K562 (cell line): ENCODE measurements around the gene ISG20L2. TPM values are rescaled to one million over a fixed set of nuclear protein-coding genes. Genes with fewer than 3 reads are reported as not detected.

Experiments
- E4F1 ChIP-seq: fragments of 250-450 bp; sonication (Bioruptor Pico); IDR thresholded peaks from 2 replicates; pipeline ENCODE4 v1.5.0; 2021; ENCODE audit warnings: mild to moderate bottlenecking, borderline replicate concordance
- FOXJ3 ChIP-seq: sonication (generic); formaldehyde crosslinking; IDR thresholded peaks from 2 replicates; pipeline ENCODE4 v1.4.0; 2020; ENCODE audit warnings: mild to moderate bottlenecking, missing genetic modification reagents
- FOXO4 ChIP-seq: fragments of 450-650 bp; formaldehyde crosslinking; IDR thresholded peaks from 2 replicates; pipeline ENCODE4 v1.4.0; 2020; ENCODE audit warnings: mild to moderate bottlenecking, moderate library complexity
- L3MBTL2 ChIP-seq: fragments of 450-650 bp; IDR thresholded peaks from 2 replicates; pipeline ENCODE4 v1.6.1; 2016; ENCODE audit warnings: mild to moderate bottlenecking, moderate library complexity
- NCOA6 ChIP-seq: fragments of 450-650 bp; IDR thresholded peaks from 2 replicates; pipeline ENCODE4 v1.6.1; 2017; ENCODE audit warnings: mild to moderate bottlenecking
- NCOR1 ChIP-seq: fragments of 450-650 bp; IDR thresholded peaks from 2 replicates; pipeline ENCODE4 v1.6.1; 2016; ENCODE audit warnings: mild to moderate bottlenecking, moderate library complexity
- TFE3 ChIP-seq: fragments of 450-650 bp; formaldehyde crosslinking; IDR thresholded peaks from 2 replicates; pipeline ENCODE4 v1.4.0; 2020; ENCODE audit warnings: mild to moderate bottlenecking, mixed read lengths
- WHSC1 ChIP-seq: IDR thresholded peaks from one replicate; pipeline ENCODE4 v1.6.1; 2012; ENCODE audit warnings: low read length, control low read depth, inconsistent platforms
- ZBTB8A ChIP-seq: fragments of 450-650 bp; IDR thresholded peaks from 2 replicates; pipeline ENCODE4 v1.6.1; 2018; ENCODE audit warnings: mild to moderate bottlenecking, moderate library complexity; ENCODE audit not compliant: partially characterized antibody
- polyA plus RNA-seq, 8 experiments: library from polyadenylated mRNA; depleted of rRNA in 4 of 8; stranded (reverse) in 5 of 8; unstranded in 3 of 8; fragments of >200 nt; fragmentation: Nextera tagmentation in 2 of 8; fragmentation: Illumina TruSeq in 1 of 8; extraction: Ambion mirVana in 2 of 8; extraction: Trizol in 1 of 8; gene quantifications; 2 replicates each; pipeline versions ENCODE4 v1.2.1 to v1.2.3, GENCODE V29; 2011 to 2014; ENCODE audit warnings: inconsistent platforms in 1 of 8, missing spikeins in 1 of 8
- total RNA-seq, 7 experiments: library from RNA; depleted of rRNA in 6 of 7; stranded (reverse); fragments of >200 nt in 6 of 7; fragmentation: Illumina TruSeq in 2 of 7; extraction: Trizol in 2 of 7; gene quantifications; 2 replicates each; pipeline versions ENCODE4 v1.2.1 to v1.2.3, GENCODE V29; 2011 to 2021; ENCODE audit warnings: low replicate concordance in 1 of 7
- TF ChIP-seq, protein P1 (sequence below), 2 experiments: IDR thresholded peaks; 2 replicates each; pipeline ENCODE4 v1.6.1; 2011; ENCODE audit warnings: borderline replicate concordance in 1 of 2, control low read depth in 1 of 2, low read depth in 1 of 2, low read length in 1 of 2, mild to moderate bottlenecking in 1 of 2, mixed read lengths in 1 of 2, moderate library complexity in 1 of 2; ENCODE audit not compliant: insufficient read depth in 1 of 2, insufficient read length in 1 of 2, poor library complexity in 1 of 2, severe bottlenecking in 1 of 2; ENCODE audit errors: extremely low read depth in 1 of 2
- TF ChIP-seq, protein P2 (sequence below): fragments of 250-450 bp; sonication (Bioruptor Pico); IDR thresholded peaks from 2 replicates; pipeline ENCODE4 v1.5.0; 2021; ENCODE audit warnings: mild to moderate bottlenecking, moderate library complexity

The ISG20L2 gene
- total and polyA plus RNA-seq, 9 of the 15 experiments (the other 6 are each of a cell fraction or from before 2014, with no cell fraction given): 21.3 to 130 (median 50.3) TPM

DNA sequence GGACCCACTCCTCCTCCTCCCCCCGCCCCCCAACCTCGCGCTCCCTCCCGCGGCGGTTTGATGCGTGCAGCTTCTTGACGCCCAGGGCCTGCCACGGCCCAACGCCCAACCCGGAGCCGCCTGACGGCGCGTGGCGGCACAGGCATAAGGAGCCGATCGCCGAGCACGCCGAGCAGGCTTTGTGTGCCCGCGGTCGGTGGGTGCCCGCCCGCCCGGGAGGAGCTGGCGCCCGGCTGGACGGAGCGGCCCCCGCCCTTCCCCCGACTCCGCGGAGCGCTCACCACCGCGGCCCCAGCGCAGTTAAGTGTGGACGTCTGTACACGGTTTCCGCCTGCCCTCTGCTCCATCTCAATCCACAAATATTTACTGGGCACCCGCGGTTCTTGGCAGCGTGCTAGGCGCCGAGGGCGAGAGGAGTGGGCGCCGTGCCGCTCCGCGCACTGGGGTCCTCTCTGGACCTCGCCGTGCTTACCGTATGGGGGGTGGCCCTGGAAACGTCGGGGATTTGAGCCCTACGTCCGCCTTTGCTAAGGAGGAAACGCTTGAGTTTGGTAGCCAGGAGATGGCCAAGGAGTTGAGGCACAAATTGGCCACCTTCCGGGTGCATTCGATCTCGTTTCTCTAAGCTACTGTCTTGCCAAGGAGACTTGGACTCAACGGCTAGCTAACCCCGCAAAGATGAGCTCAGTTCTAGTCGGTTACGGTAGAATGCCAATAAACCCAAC, 23.4 kb upstream of the ISG20L2 start (continued):
- TF ChIP-seq FOXO4 (CRISPR knock-in tag) (no peak), NCOR1 (peak; percentile 25; the same call in 1 of the 2 replicates), ZBTB8A (no peak), E4F1 (CRISPR knock-in tag) (no peak), TFE3 (CRISPR knock-in tag) (no peak), WHSC1 (no peak), L3MBTL2 (peak; percentile 89), NCOA6 (no peak), FOXJ3 (no peak)
- TF ChIP-seq, protein P1, sequence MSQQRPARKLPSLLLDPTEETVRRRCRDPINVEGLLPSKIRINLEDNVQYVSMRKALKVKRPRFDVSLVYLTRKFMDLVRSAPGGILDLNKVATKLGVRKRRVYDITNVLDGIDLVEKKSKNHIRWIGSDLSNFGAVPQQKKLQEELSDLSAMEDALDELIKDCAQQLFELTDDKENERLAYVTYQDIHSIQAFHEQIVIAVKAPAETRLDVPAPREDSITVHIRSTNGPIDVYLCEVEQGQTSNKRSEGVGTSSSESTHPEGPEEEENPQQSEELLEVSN (IDR thresholded peaks at IDR 0.05; ENCODE audit: borderline replicate concordance in 1 of 2, extremely low read depth in 1 of 2, insufficient read depth in 1 of 2, insufficient read length in 1 of 2, low read depth in 1 of 2, low read length in 1 of 2, poor library complexity in 1 of 2, severe bottlenecking in 1 of 2): peak; percentile 79 to 95
- TF ChIP-seq, protein P2, sequence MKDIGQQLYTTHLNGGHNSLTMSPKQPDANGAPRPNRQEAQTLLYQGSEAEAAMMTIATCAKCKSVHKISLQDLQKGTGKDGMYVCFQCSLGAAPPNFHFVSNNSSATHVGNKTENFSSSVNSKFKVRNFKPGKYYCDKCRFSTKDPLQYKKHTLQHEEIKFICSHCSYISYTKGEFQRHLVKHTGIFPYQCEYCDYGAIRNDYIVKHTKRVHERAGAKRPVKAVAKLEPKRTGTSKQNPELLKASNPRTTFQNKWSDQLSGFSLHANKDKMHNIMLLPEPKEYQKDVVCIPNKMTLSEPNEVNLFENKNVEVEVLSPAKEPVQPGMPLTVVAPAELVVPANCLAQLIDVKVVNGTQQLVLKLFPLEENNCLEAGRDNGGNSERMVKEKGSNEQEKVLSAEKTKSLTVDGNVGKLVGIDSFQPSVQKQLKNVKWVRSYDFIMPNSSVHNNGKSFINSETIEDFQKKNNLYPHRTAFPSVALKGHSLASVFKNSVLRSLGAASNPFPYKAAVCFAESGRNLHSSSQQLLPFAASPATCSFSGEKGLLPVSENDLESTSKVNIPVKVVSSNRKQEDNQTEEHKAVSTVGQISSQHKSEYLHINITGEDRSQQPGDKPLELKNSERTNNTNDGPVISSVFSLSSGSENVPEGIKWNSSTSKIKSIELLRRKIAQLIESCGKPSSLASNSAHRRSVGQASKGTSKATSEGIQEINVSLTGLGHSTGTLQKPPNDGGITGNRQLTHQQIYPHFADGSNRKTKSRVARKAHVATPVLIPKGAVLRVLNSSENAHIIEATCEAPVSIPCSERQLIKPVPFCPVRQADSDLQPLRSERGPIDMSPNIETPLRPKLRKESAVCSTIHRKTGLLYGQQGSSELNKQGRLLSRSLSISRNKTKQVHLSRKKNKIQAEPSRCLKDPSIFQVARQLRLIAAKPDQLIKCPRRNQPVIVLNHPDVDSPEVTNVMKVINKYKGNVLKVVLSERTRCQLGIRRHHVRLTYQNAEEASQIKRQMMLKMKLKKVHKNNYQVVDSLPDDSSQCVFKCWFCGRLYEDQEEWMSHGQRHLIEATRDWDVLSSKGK: no peak
